Measurements from ENCODE around the gene PRRT1.
A peak's percentile ranks its signal among the peaks of the same experiment; 100 is the strongest.
"Not testable (repeated sequence)": the region's sequence is repeated elsewhere in the genome, so short reads cannot be mapped to it uniquely, and the experiment has no call there.

Gene PRRT1

DNA sequence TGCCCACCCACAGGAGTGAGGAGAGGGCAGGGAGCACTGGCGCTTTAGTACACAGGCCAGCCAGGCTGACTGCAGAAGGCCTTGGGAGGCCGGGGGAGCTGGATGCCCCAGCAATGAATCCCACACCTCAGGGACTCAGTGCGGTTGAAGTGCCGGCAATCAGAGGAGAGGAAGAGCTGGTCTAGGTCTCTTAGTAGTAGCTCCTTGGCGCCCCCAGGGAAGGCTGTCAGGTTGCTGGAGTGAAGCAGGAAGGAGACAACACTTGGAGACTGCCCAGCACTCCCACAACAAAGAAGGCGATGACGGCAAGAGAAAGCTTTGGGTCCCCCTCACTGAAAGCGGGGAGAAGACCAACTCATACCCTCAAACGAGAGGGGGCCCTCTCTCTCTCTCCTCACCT, 34.3 kb downstream of the PRRT1 start:
- DNase-seq = no peak

GRCh38 chr6:32116674-32117073, 35.1 kb downstream of the PRRT1 start:
- no peak for DNase-seq

- no peak for DNase-seq
These were observed 36.1 kb downstream of the PRRT1 start for GRCh38 chr6:32115623-32116022.

- DNase-seq = no peak
These were observed 36.9 kb downstream of the PRRT1 start for GRCh38 chr6:32114796-32115195.

DNA sequence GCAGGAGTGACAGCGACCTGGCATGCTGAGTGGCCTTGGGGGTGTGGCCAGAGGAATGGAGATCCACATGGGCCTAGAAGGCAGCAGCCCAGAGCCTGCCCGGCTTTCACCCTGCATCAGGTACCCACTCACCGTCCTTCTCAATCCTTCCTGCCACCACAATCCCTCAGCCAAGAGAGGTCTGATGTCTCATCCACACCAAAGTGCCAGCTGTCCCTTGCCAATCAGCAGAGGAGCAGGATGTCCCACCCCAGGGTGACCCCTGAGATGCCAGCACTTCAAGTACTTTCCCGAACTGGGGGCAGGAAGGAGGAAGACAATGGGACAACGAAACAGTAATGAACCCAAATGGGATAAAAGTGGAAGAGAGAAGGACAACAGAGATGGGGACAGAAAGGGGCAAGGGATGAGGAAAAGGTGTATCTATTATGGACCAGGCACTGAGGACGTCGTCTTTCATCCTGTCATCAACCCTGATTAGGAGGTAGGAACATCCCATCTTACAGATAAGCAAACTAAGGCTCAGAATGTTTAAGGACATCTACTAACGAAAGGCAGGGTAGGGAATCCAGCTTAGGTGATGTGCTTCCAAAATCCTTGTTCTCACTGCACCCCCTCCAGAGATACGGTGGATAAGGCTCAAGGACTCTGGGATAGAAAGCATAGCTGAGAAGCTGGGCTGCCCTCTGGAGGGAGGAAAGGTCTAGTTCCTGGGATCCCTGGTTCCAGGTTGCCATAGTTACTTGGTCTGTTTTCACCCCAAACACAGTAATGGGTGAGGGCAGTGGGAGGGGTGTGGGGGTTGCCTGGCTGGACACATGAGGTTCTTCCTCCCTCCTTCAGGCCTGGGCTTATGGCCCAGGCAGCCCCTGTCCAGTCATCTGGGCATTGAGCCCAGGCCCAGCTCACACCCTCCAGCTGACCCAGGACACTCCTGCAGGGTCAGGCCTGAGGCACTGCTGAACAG, 38.1 kb downstream of the PRRT1 start:
- no peak for DNase-seq

GRCh38 chr6:32112431-32112980, 39.2 kb downstream of the PRRT1 start:
- DNase-seq = no peak

DNA sequence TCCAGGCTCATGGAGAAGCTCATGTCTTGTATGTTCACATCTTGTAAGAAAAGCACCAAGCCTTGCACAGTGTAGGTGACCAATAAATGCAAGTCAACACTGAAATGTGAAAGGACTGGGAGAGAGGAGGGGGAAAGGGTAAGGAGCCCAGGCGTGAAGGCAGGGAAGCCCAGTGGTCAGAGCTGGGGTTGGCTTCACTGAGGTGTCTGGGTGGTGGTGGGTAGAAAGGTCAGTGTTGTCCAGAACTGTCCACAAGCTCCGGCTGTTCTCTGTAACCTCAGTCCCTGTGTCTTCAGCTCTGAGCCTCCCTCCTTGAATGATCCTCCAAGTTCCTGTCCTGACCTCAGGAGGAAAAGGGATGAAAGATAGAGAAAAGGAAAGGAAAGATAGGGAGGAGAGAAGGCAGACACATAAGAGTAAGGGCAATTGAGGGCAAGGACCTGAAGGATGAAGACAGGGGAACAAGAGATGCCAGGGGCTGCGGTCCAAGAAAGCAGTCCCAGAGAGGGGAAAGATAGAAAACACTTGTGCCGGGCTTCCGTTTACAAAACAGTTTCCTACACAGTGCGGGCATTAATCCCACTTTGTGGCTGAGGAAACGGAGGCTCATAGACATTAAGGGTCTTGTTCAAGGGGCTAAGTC, 40.2 kb downstream of the PRRT1 start:
- no peak for DNase-seq

GRCh38 chr6:32110632-32111031, 41.1 kb downstream of the PRRT1 start:
- DNase-seq = no peak

GRCh38 chr6:32109765-32110160, 42.0 kb downstream of the PRRT1 start:
- no peak for DNase-seq

GRCh38 chr6:32109114-32109764, 42.5 kb downstream of the PRRT1 start, which contains the start of gene TNXB:
TSS of gene TNXB (minus strand) at chr6:32109338. CDS start at chr6:32098198, 11,140 bp downstream.
- DNase-seq = peak in 1 of 6 experiments; percentile 12

- DNase-seq = no peak
These were observed 43.0 kb downstream of the PRRT1 start for GRCh38 chr6:32108727-32109113.

DNA sequence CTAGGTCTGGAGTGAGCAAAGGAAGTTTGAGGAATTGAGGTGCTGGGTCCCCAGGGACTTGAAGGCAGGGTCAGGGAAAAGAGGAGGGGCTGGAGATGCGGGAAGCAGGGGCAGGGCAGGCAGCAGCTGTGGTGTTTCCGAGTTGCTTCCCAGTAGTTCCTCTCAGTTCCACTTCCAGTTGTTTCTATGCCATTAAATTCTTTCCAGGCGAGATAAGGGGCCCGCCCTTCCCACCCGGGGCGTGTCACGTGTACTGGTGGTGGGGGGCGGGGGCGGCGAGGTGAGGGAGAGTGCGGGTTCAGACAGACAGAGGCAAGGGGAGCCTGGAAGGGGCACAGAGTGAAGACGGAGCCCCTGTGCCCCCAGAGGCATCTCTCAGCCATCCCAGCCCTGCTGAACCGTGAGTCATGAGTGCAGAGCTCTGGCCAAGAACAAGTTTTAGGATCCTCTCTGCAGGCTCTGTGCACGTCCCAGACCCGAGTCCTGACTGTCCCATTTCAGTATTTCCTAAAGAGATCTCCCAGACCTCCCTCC, 43.6 kb downstream of the PRRT1 start:
- no peak for DNase-seq

DNA sequence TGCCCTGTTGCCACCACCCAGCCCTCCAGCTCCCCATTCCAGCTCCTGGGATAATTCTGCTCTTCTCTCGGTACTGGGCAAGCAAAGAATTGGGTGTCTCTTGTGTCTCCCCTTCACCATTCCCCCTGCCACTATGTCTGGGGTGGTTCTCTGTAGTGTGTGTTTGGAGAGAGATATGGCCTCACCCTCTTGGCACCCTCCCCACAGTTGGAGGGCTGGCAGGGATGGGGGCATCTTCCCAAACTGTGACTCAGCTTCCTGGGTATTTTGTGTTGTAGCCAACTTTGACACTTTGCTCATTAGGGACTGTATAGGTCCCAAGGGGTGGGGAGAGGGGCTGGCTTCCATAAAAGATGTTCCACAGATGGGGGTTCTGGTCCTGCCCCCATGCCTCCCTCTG, 44.3 kb downstream of the PRRT1 start:
- no peak for DNase-seq

GRCh38 chr6:32105433-32105832, 46.3 kb downstream of the PRRT1 start:
- no peak for DNase-seq

- DNase-seq = no peak
These were observed 49.5 kb downstream of the PRRT1 start for GRCh38 chr6:32102255-32102654.

DNA sequence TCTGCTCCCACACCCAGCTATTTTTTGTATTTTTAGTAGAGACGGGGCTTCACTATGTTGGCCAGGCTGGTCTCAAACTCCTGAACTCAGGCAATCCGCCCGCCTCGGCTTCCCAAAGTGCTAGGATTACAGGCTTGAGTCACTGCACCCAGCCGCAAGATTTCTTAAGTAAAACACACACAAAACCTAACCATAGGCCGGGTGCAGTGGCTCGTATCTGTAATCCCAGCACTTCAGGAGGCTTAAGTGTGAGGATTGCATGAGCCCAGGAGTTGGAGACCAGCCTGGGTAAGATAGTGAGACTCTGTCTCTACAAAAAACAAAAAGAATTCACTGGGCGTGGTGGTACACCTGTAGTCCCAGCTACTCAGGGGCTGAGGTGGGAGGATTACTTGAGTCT, 51.5 kb downstream of the PRRT1 start:
- not testable (repeated sequence) for DNase-seq

Data from stimulated activated naive CD4-positive, alpha-beta T cell (primary cell).